NCI-H748 (cell line): ENCODE measurements around the gene FEN1.

Source experiments
- DNase-seq: peaks from one replicate; lab custom pipeline; 2025; ENCODE audit not compliant: unreplicated experiment; lab: John Stamatoyannopoulos, UW

FEN1 gene

DNA sequence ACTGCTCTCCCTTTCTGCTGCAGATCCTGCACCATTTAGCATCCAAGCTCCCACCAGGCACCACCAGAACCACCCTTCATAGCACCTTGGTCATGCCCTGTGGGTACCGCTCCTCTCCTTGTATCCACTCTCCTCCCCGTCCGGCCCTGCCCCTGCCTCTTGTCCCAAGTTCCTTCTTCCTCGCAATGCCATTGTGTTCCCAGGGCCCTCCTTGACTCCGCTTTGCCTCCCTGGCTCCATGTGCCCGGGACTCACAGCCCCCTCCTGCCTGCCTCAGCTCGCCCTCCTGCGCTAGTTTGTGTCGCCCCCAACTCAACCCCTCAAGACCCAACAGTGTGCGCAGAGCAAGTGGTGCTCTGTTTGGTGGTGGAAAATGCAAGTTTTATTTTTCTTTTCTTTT is 46.2 kb downstream of the FEN1 start:
- DNase-seq, result no peak

DNA sequence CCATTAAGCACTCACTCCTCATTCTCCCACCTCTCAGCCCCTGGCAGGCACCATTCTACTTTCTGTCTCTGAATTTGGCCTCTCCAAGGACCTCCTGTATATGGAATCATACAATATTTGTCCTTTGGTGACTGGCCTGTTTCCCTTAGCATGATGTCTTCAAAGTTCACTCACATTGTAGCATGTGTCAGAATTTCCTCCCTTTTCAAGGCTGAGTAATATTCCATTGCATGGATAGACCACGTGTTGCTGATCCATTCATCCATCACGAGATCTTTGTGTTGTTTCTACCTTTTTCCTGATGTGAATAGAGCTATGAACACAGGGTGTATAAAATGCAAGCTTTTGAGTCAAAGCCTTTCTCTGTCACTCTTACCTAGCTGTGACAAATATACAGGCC is 47.0 kb downstream of the FEN1 start:
- no peak for DNase-seq

GRCh38 chr11:61840371-61840770 is 47.7 kb downstream of the FEN1 start:
- DNase-seq, result no peak

GRCh38 chr11:61841636-61842527 is 49.2 kb downstream of the FEN1 start:
- no peak for DNase-seq

- DNase-seq, result no peak
Measured at GRCh38 chr11:61842528-61842820, 49.8 kb downstream of the FEN1 start.

GRCh38 chr11:61844909-61845565 is 52.3 kb downstream of the FEN1 start:
- no peak for DNase-seq

DNA sequence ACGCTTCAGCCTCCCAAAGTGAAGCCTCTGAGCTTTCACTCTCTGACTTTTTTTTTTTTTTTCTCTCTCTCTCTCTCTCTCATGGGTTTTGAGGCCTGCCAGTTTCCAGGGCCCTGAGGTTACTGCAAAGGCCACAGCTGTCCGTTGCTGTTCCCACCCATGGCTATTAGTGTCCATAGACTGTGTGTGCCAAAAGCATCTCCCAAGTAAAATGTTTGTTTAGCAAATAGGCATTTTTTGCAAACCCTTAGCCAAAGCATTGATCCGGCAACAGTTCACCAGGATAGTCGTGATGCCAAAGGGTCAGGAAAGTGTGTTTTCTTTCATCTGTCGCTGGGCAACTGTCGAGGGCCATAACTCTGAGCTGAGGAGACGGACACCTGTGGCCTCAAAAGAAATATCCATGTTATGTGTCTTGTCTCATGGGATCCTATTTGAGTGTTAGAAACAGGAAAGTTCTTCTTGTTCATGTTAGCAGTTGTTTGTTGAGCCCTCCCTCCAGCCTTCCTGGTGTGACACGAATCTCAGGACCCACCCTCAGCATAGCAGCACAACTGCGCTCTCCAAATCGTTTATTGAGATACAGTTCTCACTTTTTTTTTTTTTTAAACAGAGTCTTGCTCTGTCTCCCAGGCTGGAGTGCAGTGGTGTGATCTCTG is 53.8 kb downstream of the FEN1 start:
- DNase-seq, result no peak
